SK-N-SH (cell line): ENCODE data around the gene SEPTIN11. TPM values are rescaled to one million over a fixed set of nuclear protein-coding genes. Genes with fewer than 3 reads are reported as not detected.

ENCODE experiments used
- EP300 ChIP-seq, 2 experiments: IDR thresholded peaks; 2 replicates each; pipeline versions ENCODE4 v1.4.0 to v1.6.1; 2012; ENCODE audit warnings: borderline replicate concordance in 1 of 2, low read depth in 1 of 2, low read length in 1 of 2
- EZH2phosphoT487 ChIP-seq: fragments of 200-600 bp; sonication (generic); IDR thresholded peaks from 2 replicates; pipeline ENCODE4 v1.6.1; 2017; ENCODE audit warnings: low read depth, mixed run types, mild to moderate bottlenecking, antibody characterized with exemption, moderate library complexity, borderline replicate concordance
- FOSL2 ChIP-seq: IDR thresholded peaks from 2 replicates; pipeline ENCODE4 v1.4.0; 2012; ENCODE audit warnings: low read depth, mild to moderate bottlenecking, moderate library complexity, borderline replicate concordance
- FOXJ3 ChIP-seq: sonication (generic); formaldehyde crosslinking; IDR thresholded peaks from 2 replicates; pipeline ENCODE4 v1.5.1; 2020; ENCODE audit warnings: mild to moderate bottlenecking, missing genetic modification reagents
- FOXM1 ChIP-seq: IDR thresholded peaks from 2 replicates; pipeline ENCODE4 v1.4.0; 2012; ENCODE audit warnings: low read depth, mild to moderate bottlenecking
- IRF3 ChIP-seq: fragments of 150-350 bp; IDR thresholded peaks from 2 replicates; pipeline ENCODE4 v1.6.1; 2016; ENCODE audit warnings: mild to moderate bottlenecking, low read depth, low read length
- MEF2A ChIP-seq: IDR thresholded peaks from 2 replicates; pipeline ENCODE4 v1.4.0; 2012; ENCODE audit warnings: low read depth, borderline replicate concordance
- NFIC ChIP-seq: IDR thresholded peaks from 2 replicates; pipeline ENCODE4 v1.4.0; 2012; ENCODE audit warnings: borderline replicate concordance
- PBX3 ChIP-seq: IDR thresholded peaks from 2 replicates; pipeline ENCODE4; 2012
- RCOR1 ChIP-seq: fragments of 150-350 bp; IDR thresholded peaks from 2 replicates; pipeline ENCODE4 v1.6.1; 2017; ENCODE audit warnings: antibody characterized with exemption, low read length
- REST ChIP-seq: IDR thresholded peaks from 2 replicates; pipeline ENCODE4 v1.6.1; 2012; ENCODE audit warnings: mild to moderate bottlenecking, low read depth, low read length, moderate library complexity
- RXRA ChIP-seq: IDR thresholded peaks from 2 replicates; pipeline ENCODE4 v1.4.0; 2012; ENCODE audit warnings: low read depth, mild to moderate bottlenecking, borderline replicate concordance
- SIN3A ChIP-seq: IDR thresholded peaks from 2 replicates; pipeline ENCODE4 v1.6.1; 2012; ENCODE audit warnings: low read depth, mild to moderate bottlenecking, low read length, moderate library complexity, borderline replicate concordance
- USF2 ChIP-seq: fragments of 150-350 bp; IDR thresholded peaks from 2 replicates; pipeline ENCODE4 v1.6.1; 2017; ENCODE audit warnings: antibody characterized with exemption, low read length, low read depth, borderline replicate concordance
- YY1 ChIP-seq: IDR thresholded peaks from 2 replicates; pipeline ENCODE4 v1.4.0; 2012; ENCODE audit warnings: low read depth, mild to moderate bottlenecking
- polyA plus RNA-seq, 3 experiments: library from polyadenylated mRNA; depleted of rRNA; stranded (reverse); fragments of >200 nt; gene quantifications; 2 replicates each; pipeline ENCODE4 v1.2.3, GENCODE V29; 2012

SEPTIN11 gene
- polyA plus RNA-seq, 1 of the 3 experiments (the other 2 are of a cell fraction): 47.4 TPM

GRCh38 chr4:76987153-76987591 is 37.6 kb downstream of the SEPTIN11 start (continued):
- TF ChIP-seq RXRA: peak; percentile 65; the same call in 1 of the 2 replicates
- no peak for TF ChIP-seq USF2
- no peak for TF ChIP-seq FOXJ3
- TF ChIP-seq IRF3: no peak
- TF ChIP-seq YY1: no peak
- peak; percentile 73; the same call in 1 of the 2 replicates for TF ChIP-seq FOSL2
- peak; percentile 85 for TF ChIP-seq SIN3A
- peak; percentile 68; the same call in 1 of the 2 replicates for TF ChIP-seq FOXM1
- TF ChIP-seq NFIC: peak; percentile 96
- TF ChIP-seq EZH2phosphoT487: no peak
- TF ChIP-seq REST: 0 out of 2 replicates have a peak, but pooled peaks have one; percentile 59
- peak; percentile 85 for TF ChIP-seq PBX3
- TF ChIP-seq MEF2A: no peak; the same call in 1 of the 2 replicates
- TF ChIP-seq RCOR1: no peak
- peak in 1 of 2 experiments; percentile 93; a peak in 2 of 4 replicates for TF ChIP-seq EP300 (IDR thresholded peaks at IDR 0.05; ENCODE audit: borderline replicate concordance in 1 of 2, low read depth in 1 of 2, low read length in 1 of 2)
